LHCN-M2 (cell line): Measurements from ENCODE around the gene UBL3. TPM values are rescaled to one million over a fixed set of nuclear protein-coding genes. Genes with fewer than 3 reads are reported as not detected.

Experiments used
- DNase-seq: peaks from one replicate; pipeline ENCODE4 v3.0.0-alpha.2; 2012; ENCODE audit warnings: low read depth
- total RNA-seq: library from RNA; depleted of rRNA; stranded (reverse); fragments of >200 nt; gene quantifications from 2 replicates; pipeline ENCODE4 v1.2.3, GENCODE V29; 2014

The UBL3 gene
- total RNA-seq, 1 experiment from 2014 or later: 9.2 TPM

DNA sequence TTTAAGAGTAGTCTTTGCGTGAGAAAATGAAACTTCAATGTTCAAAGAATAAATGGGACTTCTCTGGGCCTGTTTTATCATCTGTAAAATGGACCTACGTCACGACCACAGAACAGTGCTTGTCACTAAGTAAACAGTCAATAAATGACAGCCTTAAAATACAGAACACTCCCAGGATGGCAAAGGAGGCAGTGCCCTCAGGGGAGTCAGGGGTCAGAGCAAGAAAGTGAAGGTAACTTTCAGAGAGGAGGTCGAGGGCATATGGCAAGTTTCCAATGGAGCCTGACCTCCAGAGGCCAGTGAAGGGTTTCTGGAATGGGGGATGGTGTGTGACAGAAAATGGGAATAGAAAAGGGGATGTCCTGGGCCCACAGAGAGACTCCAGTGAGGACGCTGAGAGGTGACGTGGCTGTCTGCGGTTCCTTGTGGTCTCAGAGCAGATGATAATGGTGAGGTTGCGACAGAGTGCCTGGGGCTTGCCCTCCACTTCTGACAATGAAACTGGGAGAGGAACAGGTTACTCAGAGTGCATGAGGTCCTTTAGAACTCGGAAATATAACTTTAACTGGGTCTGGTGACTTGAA is 91.8 kb downstream of the UBL3 start:
- DNase-seq: no peak

DNA sequence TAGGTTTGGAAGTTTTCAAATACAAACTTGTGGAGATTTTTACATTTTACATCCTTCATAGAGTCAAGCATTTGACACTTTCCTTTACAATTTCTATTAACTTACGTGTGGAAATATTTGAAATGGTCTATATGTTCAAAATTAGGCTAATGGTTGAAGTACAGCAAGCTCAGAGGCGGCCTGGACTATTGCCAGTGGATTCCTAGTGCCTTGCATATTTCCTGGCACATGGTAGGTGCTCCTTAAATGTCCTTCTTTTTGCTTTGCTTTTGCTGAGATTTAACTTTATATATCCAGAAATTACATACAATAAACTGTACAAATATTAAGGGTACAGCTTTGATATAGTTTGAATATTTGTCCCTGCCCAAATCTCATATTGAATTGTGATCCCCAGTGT is 93.9 kb downstream of the UBL3 start:
- no peak for DNase-seq

DNA sequence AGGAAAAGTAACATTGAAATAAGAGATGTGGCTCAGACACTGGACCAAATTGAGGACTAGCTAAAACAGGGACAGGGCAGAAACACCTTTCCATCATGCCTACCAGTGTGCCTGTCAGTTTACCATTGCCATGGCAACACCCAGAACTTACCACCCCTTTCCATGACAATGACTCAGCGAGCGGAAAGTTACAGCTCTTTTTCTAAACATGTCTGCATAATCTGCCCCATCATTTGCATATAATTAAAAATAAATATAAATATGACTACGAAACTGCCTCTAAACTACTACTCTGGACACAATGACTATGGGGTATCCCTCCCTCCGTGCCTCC is 96.0 kb downstream of the UBL3 start:
- peak; percentile 46 for DNase-seq

DNA sequence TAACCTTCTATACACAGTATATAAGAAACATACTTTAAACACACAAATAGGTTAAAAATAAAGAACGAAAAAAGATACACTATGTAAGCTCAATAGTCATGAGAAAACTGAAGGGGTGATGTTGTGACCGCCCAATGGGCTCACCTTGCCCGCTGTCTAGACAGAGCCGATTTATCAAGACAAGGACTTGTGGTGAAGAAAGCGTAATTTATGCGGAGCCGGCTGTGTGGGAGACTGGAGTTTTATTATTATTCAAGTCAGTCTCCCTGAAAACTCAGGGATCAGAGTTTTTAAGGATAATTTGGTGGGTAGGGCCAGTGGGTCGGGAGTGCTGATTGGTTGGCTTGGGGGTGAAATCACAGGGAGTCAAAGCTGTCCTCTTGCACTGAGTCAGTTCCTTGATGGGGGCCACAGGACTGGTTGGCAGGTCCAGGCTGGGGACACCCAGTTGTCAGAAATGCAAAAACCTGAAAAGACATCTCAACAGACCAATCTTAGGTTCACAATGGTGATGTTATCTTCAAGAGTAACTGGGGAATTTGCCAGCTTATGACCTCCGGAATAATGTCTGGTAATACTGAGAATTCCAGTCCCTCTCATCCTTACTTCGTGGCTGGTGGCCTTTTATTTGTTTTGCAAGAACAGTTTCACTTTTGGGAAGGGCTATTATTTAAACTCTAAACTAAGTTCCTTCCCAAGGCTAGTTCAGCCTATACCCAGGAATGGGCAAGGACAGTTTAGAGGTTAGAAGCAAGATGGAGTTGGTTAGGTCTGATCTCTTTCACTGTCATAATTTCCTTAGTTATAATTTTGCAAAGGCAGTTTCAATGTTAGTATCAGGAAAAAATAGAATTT is 96.6 kb downstream of the UBL3 start:
- no peak for DNase-seq

DNA sequence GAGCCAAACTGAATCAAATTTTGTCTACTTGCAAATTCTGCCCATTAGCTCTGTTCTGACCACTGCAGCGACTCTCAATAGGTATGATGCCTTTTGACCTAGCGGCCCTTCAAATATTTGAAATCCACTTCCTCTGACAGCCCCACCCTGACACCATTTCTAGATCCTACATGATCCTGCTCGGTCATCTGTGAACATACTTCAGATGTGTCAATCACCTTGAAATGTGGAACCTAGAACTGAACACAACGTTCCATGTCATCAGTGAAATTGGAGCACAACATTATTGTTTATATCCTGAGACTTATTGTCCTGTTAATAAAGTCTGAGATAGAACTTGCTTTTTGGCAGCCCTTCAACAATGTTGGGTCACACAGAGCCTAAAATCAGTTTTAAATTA is 98.2 kb downstream of the UBL3 start:
- no peak for DNase-seq

DNA sequence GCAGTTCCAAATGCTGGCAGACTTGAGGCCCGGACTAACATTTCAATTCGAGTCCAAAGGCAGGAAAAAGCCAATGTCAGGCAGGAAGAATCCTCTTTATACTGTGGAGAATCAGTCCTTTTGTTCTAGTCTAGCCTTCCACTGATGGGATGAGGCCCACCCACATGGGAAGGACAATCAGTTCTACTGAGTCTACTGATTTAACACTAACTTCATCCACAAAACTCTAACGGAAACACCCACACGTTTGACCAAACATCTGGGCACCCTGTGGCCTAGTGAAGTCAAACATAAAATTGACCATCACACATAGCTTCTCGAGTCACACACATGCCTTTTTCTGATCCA is 100.3 kb downstream of the UBL3 start:
- no peak for DNase-seq

DNA sequence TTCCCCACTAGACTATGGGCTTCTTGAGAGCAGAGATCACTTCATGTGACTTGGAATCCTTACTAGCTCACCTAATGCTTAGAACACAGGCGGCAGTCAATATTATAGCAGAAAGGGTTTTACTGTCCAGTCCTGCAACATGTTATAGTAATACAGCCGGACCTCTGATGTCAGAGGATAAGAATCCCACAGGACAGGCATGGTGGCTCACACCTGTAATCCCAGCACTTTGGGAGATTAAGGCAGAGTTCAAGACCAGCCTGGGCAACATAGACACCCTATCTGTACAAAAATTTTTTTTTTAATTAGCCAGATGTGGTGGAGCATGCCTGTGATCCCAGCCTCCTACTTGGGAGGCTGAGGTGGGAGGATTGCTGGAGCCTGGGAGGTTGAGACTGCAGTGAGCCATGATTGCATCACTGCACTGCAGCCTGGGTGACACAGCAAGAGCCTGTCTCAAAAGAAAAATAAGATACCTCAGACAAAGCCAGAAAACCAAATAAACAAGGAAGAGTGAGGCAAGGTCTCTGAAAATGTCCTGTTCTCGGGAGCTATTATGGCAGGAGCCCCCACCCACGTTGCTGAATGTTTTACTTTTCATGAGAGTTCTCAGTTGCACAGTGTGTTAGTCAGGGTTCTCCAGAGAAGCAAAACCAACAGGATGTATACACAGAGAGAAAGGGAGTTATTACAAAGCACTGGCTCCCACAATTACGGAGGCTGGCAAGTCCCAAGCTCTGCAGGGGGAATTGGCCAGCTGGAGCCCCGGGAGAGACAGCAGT is 100.8 kb downstream of the UBL3 start:
- DNase-seq: peak; percentile 2

DNA sequence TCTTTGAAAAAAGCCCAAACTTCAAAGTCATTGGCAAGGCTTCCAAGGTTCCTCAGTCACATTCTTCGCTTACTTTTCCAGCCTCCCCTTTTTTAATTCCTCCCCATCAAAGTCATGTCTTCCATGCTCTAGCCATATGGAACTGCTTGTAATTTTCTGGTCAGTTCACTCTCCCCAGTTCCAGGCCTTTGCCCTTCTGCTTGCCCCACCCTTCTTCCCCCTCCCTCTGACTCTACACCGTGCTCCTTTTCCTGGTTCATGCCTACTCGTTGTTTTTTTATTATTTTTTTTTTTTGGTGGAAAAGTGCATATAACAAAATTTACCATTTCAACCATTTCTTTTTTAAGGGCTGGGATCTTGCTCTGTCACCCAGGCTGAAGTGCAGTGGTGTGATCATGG is 102.3 kb downstream of the UBL3 start:
- DNase-seq: no peak

DNA sequence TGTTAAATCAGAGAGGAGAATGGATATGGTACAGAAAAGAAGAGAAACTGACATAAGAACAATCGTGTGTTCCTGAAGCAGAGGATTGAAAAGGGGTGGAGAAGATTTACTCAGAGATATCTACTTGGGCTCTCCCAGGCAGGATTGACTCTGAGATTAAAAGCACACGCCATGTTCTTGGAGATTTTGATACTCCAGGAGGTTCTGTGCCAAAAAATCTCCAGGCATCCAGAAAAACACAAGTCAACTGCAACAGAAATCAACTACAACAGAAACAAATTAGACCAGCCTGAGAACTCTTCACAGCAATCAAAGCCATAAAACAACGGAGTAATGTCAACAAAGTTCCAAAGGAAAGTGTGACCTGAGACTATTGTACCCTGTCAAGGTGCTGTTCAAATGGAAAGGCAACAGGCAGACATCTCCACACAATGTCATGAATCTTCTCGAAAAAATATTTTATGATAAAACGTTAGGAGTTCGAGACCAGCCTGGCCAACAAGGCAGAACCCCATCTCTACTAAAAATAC is 104.2 kb downstream of the UBL3 start:
- no peak for DNase-seq

DNA sequence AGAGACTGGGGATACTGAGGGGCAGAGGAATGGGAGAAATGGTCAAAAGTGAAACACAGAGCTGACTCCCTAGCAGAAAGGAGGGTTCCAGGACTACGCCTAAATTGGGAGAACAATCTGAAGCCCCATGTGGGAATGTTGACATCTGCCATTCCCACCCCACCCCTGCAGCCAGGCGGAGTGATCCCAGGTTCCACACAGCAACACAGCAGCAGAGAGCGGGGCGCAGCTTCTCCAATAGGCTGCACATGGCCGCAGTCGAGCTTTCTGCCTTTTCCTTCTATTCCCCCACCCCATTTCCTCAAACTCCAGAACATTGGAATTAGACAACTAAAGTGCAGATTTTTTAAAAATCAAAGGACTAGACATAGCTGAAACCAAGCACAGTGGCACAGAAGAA is 104.7 kb downstream of the UBL3 start:
- no peak for DNase-seq

DNA sequence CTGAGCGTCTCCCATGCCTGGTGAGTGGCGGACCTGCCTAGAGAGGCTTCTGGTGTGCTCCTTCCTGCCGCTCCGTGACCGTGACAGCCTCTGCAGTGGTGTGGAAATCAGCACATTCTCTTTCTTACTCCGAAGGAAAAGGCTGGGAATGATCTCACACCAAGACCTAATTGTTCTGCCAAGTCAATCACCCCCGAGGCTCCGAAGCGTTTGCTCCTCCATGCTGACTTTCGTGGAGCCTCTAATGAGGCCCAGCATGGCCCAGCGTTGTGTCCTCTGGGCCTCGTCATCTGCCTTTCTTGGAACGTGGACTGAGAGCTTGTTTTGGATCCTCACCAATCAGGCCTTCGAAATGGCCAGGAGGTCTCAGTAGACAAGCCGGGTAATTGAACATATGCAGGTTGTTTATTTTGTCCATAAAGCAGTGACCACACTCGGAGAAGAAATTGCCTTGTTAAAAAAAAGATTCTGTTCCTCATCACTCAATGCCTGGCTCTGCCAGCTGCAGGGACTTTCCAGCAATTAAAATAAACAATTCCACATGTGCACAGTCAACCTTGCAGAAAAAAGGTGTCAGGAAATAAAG is 107.1 kb downstream of the UBL3 start:
- DNase-seq: no peak

DNA sequence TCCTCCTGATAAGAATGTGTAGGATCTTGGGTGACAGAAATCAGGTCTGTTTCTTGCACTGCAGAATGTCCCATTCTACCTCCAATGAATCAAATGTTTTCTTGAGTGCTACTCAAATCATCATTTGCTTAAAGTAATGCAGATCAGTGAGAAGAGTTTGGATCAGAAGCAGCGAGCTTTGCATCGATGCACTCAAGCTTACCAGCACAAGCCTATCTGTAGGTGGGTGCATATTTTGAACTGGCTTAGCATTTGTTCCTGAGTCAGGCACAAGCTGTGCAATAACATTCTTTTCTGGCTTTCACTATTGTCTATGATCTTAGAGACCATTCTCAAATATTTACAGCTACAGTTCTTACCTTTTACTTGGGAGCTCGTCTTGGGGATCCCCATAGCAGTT is 109.5 kb downstream of the UBL3 start:
- no peak for DNase-seq

DNA sequence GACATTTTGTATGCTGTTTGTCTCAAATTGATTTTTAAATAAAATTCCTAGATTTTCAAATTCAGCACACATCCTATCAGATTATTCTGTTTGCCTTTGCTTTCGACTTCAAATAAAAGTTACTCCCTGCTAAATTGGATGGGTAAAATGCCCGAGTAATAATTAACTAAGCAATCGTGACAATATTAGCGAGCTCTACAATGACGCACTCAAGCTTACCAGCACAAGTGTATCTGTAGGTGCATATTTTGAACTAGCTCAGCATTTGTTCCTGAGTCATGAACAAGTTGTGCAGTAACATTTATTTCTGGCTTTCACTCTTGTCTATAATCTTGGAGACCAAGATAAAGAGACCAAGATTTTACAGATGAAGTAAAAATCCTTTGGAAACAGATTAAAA is 113.4 kb downstream of the UBL3 start:
- no peak for DNase-seq

DNA sequence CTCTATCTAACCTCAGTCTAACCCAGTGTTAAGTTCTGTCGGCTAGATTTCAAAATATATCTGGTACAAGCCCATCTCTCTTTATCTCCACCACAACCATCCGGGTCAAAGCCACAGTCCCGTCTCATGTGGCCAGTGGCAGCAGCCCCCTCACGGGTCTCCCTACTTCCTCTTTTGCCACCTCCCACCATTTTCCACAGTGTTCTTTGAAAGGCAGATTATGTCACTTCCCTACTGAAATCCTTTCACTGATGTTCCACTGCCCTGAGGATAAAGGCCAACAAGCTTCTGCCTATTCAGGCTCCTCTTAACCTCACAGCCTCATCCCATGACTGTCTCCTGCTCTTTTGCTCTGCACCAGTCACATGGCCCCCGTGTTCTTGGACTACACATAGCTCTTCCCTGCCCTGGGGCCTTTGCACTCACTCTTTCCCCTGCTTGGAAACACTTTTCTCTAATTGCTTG is 117.2 kb downstream of the UBL3 start:
- no peak for DNase-seq

DNA sequence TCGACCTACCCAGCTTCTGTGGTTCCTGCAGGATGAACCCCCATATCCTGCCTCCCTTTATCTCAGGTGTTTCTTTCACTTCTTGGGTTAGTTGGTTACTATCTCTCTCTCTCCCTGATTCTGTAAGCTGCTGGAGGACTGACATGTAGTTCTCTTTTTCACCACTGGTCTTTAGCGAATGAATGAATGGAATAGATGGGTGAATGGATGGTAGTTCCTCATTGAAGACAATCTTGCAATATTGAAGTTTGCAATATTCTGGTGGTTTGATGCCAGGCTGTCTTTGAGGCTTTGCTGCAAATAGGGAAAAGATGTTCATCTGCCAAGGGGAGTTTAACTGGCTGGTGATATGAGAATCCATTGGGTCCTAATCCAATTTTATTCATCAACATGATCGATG is 120.2 kb downstream of the UBL3 start:
- no peak for DNase-seq

DNA sequence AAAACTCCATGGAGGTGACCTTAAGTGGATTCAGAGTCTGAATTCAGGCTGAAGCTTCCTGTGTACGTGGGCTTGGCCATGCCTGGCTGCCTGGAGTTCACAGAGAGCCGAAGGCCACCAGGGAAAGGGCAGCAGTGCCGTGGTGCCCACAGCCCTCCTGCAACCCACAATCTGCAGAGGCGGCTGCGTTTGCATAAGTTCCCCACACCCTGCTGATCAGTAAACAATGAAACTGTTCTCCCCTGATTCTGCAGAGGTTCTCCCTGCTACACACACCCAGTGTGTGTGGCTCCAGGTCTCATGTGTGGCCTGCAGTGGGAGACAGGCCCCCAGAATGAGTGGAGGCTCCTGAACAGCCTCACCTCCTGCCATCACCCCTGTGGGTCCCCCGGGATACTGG is 128.0 kb downstream of the UBL3 start:
- no peak for DNase-seq

DNA sequence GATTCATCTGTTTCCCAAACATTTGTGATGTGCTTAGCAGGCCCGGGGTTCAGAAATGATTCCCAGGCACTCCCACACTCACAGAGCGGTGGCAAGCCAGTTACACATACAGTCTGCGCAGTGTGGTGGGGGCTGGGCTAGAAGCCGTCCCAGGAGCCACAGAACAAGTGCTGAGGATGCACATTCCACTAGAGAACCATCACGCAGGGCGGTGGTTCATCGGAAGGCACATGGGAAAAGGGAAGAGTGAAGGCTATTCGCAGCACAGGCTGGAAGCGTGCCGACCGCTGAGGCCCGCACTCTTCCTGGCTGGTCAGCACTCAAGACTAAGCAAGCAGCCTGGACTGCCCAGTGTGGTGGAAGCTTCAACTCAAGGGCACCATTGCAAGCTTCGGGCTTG is 128.7 kb downstream of the UBL3 start:
- no peak for DNase-seq

DNA sequence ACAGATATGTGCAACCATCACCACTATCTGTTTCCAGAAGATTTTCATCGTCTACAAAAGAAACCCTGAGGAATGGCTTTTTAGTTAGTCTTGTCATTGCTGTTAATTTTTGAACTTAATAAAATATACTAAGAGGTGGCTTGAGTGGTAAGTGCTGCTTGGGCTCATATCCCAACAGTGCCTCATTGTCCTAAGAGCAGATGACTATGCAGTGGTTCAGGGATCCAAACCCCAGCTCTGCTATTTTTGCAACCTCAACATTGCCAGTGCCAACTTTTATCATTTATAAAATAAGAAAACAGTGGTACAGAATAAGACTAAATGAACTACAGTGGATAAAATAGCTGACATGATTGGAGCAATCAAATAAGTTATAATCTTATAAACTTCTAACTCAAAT is 131.7 kb downstream of the UBL3 start:
- no peak for DNase-seq

DNA sequence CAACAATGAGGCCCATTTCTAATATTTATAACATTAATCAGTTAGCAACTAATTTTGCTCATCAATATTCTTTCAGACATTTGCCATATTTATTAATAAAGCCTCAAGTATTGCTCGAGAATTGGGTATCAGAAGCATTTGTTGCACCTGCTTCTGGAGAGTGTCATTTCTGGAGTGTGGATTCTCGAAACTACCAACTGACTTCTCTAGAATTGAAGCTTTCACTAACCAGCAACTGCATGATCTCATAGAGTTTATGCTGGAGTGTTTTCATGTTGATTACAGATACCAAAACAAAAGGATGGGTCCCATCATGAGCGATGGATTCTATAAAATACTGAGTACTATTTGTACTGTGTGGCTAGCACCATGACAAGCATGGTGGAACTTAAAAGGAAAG is 133.9 kb downstream of the UBL3 start:
- no peak for DNase-seq
